Measurements from ENCODE around the gene NLGN4Y.
"Not testable (repeated sequence)": the region's sequence is repeated elsewhere in the genome, so short reads cannot be mapped to it uniquely, and the experiment has no call there.

The NLGN4Y gene

DNA sequence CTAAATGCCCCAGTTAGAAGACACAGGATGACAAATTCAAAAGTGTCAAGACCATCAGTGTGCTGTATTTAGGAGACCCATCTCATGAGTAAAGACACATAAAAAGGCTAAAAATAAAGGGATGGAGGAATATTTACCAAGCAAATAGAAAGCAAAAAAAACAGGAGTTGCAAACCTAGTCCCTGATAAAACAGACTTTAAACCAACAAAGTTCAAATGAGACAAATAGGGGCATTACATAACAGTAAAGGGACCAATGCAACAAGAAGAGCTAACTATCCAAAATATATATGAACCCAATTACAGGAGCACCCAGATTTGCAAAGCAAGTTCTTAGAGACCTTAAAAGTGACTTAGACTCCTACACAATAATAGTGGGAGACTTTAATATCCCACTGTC, 336.1 kb downstream of the NLGN4Y start:
- DNase-seq = no peak

GRCh38 chrY:14861033-14861432, 336.7 kb downstream of the NLGN4Y start:
- DNase-seq = not testable (repeated sequence)

DNA sequence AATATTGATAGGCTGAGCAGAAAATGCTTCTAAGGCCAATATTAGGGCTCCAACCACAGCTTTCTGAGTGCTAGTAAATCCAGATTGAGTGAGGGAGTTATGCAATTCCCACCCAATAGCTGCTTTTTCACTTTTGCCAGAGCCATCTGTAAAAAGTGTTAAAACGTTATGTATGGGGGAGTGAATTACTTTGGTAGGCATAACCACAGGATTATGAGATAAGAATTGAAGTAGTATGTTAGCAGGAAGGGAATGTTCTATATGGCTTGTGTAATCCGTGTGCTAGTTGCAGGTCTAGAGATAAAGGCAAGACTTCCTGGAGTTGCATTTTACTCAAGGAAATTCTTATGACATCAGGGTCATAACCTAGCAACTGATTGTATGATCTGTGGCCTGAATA, 347.6 kb downstream of the NLGN4Y start:
- DNase-seq = no peak
